COLO668 (cell line): Measurements from ENCODE around the gene SLC25A13.
"Not testable (repeated sequence)": the region's sequence is repeated elsewhere in the genome, so short reads cannot be mapped to it uniquely, and the experiment has no call there.

Experiments used
- DNase-seq: peaks from one replicate; lab custom pipeline; 2025; ENCODE audit not compliant: unreplicated experiment; lab: John Stamatoyannopoulos, UW

SLC25A13 gene

DNA sequence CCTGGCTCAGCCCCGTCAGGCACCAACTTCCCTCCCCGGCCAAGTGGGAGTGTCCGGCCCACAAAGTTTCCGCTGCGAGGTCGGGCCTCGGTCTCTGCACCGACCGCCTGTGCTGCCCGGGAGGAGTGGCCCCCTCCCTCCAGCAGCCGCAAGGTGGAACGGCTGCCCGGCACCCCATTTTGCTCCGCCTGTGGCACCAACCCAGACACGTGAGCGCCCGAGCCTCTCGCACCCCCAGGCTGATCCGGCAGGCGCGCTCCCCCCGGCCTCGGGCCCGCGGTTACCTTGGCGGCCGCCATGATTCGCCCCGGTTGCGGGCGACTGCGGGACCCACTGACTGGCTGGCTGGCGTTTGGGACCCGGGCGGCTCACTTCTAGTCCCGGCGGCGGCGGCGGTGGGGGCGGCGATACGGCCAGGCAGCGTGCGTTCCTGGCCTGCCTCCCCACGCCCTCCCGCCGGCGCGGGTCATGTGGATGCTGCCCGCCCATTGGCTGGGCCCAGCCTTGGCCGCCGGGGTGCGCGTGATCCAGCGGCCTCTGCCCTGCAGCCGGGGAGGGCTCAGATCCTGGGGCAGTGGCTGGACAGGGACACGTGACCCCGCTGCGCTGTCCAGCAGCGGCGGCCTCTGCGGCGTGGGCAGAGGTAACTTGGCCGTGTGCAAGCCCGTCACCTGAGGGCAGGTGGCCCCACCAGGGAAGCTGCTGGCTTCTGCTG is at the start of gene SLC25A13:
SLC25A13 (minus strand) TSS at position 441 of the 715 bp plus-strand sequence; CDS start at position 299, 142 bp downstream.
- DNase-seq, result peak; percentile 89

GRCh38 chr7:96365916-96366315 is 44.0 kb upstream of the SLC25A13 start:
- not testable (repeated sequence) for DNase-seq

DNA sequence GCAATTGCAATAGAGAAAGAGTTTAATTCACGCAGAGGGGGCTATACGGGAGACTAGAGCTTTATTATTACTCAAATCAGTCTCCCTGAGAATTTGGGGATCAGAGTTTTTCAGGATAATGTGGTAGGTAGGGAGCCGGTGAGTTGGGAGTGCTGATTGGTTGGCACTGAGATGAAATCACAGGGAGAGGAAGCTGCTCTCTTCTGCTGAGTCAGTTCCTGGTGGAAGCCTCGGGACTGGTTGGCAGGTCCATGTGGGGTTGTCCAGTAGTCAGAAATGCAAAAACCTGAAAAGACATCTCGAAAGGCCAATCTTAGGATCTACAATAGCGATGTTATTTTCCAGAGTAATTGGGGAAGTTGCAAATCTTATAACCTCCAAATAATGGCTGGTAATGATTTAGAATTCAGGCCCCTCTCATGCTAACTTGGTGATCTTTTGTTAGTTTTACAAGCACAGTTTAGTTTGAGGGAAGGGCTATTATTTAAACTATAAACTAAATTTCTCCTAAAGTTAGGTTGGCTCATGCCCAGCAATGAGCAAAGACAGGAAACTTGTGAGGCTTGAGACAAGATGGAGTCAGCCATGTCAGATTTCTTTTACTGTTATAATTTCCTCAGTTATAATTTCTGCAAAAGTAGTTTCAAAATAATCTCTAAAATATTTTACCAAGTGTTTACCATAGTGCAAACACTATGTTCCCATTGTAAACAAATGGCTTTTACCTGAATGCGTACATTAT is 39.4 kb upstream of the SLC25A13 start:
- no peak for DNase-seq

DNA sequence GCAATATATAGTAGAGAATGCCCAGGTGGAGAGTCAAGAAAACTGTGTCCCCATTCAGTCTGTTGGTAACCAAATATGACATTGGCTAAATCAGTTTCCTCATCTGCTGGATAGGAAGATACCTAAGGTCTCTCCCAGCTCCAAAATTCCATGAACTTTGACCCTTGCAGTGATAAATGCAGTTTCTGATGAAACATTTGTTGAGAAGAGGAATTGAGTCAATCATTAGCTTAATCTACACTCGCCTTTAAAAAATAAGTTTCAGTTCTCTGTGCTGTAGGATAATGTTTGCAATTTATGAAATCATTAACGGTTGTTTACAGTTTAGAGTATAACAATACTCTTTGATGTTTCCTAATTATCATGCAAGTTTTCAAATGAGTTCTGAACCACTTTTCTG is 38.0 kb upstream of the SLC25A13 start:
- no peak for DNase-seq

- DNase-seq, result not testable (repeated sequence)
Observed at GRCh38 chr7:96358236-96358971, 36.5 kb upstream of the SLC25A13 start.

DNA sequence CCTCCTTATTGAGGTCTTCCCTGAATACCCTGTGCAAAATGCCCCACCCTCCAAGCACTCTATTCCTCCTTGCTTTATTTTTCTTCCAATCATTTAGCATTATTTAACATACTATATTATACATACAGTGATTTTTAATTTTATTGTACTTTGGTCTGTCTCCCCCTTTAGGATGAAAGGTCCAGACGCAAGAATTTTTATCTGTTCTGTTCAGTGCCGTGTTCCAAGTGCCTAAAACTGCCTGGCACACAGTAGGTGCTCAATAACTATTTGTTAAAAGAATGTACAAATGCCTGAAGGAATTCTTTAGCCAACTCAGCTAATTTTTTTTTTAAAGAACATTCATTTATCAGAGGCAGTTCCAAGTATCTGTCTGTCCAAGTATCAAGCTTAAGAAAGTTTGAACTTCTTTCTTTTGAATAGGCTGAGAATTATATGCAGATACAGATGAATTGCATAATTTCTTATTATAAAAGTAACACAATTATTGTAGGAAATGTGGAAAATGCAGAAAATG is 34.1 kb upstream of the SLC25A13 start:
- DNase-seq, result no peak

GRCh38 chr7:96354881-96355280 is 33.0 kb upstream of the SLC25A13 start:
- DNase-seq, result no peak

DNA sequence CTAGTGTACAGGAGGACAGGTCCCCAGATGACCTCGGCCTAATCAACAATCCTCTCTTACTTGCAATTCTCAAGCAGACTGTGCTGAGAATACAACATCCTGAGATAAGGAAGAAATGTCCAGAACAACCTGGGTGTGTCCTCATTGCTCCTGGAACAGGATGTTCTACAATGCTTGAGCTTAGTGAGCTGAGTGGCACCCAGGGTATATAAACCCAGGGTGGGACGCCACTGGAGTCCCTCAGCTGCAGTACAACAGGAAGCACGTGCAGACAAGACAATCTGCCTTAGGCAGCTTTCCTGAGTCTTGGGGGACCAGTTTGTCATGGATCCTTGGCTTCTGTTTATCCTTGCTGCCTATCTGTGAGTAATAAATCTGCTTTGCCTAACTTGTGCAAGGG is 27.7 kb upstream of the SLC25A13 start:
- DNase-seq, result no peak

DNA sequence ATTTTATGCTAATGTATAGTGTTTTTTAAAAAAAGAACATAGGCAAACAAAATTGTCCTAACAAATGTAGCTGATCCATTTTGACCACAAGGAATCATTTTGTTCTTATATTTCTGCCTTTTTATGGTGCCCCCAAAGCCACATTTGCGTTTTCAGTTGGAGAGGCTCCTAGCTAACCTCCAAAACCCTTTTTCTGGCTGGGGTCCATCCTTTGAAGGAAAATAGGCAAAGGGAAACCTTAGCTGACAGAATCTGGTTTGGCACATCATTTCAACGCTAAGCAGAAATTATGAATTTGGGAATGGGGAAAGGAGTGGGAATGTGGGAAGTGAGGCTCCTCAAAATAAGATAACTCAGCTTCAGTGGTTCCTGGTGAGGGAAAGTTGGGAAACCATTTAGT is 25.6 kb upstream of the SLC25A13 start:
- DNase-seq, result no peak

- no peak for DNase-seq
Observed at GRCh38 chr7:96346293-96346953, 24.5 kb upstream of the SLC25A13 start.

GRCh38 chr7:96344236-96344635 is 22.3 kb upstream of the SLC25A13 start:
- no peak for DNase-seq

DNA sequence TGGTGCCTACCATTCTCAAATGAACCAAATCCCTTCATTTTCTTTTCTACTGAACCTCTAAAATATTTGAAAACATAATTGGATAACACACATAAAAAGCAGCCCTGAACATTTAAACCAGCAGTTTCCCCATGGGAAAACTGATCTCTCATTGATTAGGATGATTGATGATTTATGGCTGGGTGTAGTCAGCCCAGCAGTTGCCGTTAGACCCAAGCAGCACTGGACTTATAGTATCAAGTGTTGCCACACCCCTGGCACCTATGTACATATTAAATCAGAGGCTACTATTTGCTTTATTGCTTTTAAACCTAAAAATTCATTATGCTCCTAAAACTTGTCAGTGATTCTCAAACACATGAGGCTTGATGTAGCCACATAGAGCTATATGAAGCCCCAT is 20.2 kb upstream of the SLC25A13 start:
- DNase-seq, result no peak

GRCh38 chr7:96337519-96337918 is 15.6 kb upstream of the SLC25A13 start:
- no peak for DNase-seq

- no peak for DNase-seq
Observed at GRCh38 chr7:96332325-96332724, 10.4 kb upstream of the SLC25A13 start.

GRCh38 chr7:96331775-96332174 is 9.9 kb upstream of the SLC25A13 start:
- no peak for DNase-seq

DNA sequence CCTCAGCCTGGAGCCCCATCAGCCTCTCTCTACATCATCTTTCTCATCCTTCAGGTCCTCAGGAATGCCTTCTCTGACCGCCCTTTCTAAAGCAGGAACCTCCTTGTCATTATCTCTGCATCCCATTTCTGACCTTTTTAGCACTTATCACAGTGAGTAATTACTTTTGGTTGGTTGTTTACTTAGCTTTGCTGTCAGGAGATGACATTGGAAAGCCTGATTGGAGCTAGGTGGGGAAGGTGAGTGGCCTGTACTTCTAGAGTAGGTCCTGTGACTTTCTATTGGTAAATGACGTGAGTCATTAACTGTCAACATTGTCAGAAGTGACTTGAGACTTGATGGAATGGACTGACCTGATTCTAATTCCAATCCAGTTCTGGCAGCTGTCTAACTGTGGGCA is 9.3 kb upstream of the SLC25A13 start:
- no peak for DNase-seq

DNA sequence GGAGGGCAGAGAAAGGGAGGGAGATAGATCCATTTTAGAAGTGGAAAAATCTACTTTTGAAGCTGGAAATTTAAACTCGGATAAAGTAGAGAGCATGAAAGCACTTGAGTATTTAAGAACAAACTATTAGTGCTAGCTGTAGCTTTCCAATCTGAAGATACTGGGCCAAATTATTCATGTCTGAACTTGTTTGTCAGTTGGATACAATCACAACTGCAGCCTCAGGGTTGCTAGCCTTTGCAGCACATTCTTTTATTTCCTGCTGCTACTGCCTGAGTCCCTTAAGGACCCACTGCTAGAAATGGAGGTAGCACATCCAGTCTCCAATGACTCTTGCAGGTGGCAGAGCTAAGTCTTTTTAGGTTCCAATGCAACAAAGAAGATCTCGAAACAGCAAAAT is 8.3 kb upstream of the SLC25A13 start:
- DNase-seq, result no peak

DNA sequence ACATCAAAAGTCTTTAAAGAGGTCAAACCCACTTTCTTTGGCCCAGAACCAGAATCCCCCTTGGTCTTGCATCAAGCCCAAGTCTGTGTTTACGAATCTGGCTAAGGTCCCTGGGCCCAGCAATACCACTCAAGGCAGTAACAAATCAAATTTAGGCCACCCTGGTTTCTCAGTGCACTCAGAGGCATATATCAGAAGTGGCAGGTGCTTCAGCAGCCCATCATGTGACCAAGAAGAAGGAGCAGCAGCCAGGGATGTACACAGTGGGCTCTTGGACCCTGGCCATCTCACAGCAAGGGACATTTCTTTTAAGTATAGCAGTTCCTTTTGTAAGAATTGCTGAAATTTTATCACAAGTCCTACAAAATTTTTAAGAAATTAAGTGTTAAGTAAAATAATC is 7.3 kb upstream of the SLC25A13 start:
- DNase-seq, result no peak

DNA sequence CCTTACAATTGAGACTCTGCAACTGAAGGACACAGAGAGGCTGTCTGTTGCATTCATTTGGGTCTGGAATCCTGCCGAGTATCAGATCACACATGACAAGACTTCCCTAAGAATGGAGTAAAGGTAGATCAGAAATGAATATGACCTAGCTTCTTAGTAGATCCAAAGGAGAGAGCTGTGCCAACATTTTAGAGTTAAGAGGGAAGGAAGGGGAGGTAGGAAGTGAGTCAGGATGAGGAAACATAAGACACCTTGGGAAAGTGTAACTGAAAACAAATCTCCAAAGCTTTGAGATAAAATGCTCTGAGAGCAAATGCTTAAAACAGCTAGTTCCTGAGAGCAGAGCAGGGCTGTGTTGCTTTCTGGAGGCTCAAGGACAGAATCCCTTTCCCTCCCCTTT is 6.1 kb upstream of the SLC25A13 start:
- DNase-seq, result no peak

- peak; percentile 60 for DNase-seq
Observed at GRCh38 chr7:96327429-96327828, 5.5 kb upstream of the SLC25A13 start.

GRCh38 chr7:96326752-96327151 is 4.9 kb upstream of the SLC25A13 start:
- not testable (repeated sequence) for DNase-seq
